Uterus (tissue), 4 donors: ENCODE data around the gene FBXO17. TPM values are rescaled to one million over a fixed set of nuclear protein-coding genes. Genes with fewer than 3 reads are reported as not detected.
"Not testable (repeated sequence)": the region's sequence is repeated elsewhere in the genome, so short reads cannot be mapped to it uniquely, and the experiment has no call there.

Experiments used
- DNase-seq, 2 donors: peaks; one replicate each; pipeline ENCODE4 v3.0.0-alpha.2; 2019 to 2020
- H3K27ac ChIP-seq, 2 donors: fragments of 200-600 bp; sonication (generic); 1 replicate in 1 of 2; 2 replicates in 1 of 2; pipeline ENCODE4 v1.5.1; 2016 to 2018
- H3K27me3 ChIP-seq, 2 donors: fragments of 200-600 bp; sonication (generic); one replicate each; pipeline ENCODE4 v1.5.1; 2018 to 2019; ENCODE audit warnings: control low read depth in 1 of 2
- H3K36me3 ChIP-seq, 2 donors: fragments of 200-600 bp; sonication (generic); one replicate each; pipeline ENCODE4 v1.5.1; 2019; ENCODE audit warnings: control low read depth in 1 of 2
- H3K4me1 ChIP-seq, 2 donors: fragments of 200-600 bp; sonication (generic); one replicate each; pipeline ENCODE4 v1.5.1; 2018 to 2019; ENCODE audit warnings: control low read depth in 1 of 2
- H3K4me3 ChIP-seq, 2 donors: fragments of 200-600 bp; sonication (generic); 1 replicate in 1 of 2; 2 replicates in 1 of 2; pipeline ENCODE4 v1.5.1; 2018 to 2019; ENCODE audit warnings: mild to moderate bottlenecking in 1 of 2
- H3K9me3 ChIP-seq, 2 donors: fragments of 200-600 bp; sonication (generic); one replicate each; pipeline ENCODE4 v1.5.1; 2019; ENCODE audit warnings: control low read depth in 1 of 2
- CTCF ChIP-seq, 4 experiments: fragments of 200-600 bp in 2 of 4; fragments of 450-650 bp in 2 of 4; sonication (generic) in 2 of 4; IDR thresholded peaks; one replicate each; pipeline ENCODE4 v1.5.1; 2016 to 2019; ENCODE audit warnings: antibody characterized with exemption in 4 of 4, mild to moderate bottlenecking in 2 of 4, moderate library complexity in 1 of 4
- POLR2A ChIP-seq, 2 donors: fragments of 450-650 bp; IDR thresholded peaks; one replicate each; pipeline ENCODE4 v1.6.1; 2016; ENCODE audit warnings: antibody characterized with exemption in 2 of 2, mild to moderate bottlenecking in 1 of 2, moderate library complexity in 1 of 2
- intact Hi-C: fragments of 100-400 bp; cut with DNase I; formaldehyde crosslinking; loops from one replicate; pipeline ENCODE4 v1.15.1; 2023; ENCODE audit warnings: low total_unique reads
- total RNA-seq, 4 donors: library from RNA; depleted of rRNA in 3 of 4; stranded (reverse); fragments of >200 nt in 3 of 4; gene quantifications; one replicate each; pipeline versions ENCODE4 v1.1.0 to v1.2.4, GENCODE V29; 2014 to 2023
- donor health status: DM: yes; HTN: yes; CAD: no.

The FBXO17 gene
- total RNA-seq, 4 donors from 2014 or later: 3.8 to 47.6 (median 36.7) TPM

DNA sequence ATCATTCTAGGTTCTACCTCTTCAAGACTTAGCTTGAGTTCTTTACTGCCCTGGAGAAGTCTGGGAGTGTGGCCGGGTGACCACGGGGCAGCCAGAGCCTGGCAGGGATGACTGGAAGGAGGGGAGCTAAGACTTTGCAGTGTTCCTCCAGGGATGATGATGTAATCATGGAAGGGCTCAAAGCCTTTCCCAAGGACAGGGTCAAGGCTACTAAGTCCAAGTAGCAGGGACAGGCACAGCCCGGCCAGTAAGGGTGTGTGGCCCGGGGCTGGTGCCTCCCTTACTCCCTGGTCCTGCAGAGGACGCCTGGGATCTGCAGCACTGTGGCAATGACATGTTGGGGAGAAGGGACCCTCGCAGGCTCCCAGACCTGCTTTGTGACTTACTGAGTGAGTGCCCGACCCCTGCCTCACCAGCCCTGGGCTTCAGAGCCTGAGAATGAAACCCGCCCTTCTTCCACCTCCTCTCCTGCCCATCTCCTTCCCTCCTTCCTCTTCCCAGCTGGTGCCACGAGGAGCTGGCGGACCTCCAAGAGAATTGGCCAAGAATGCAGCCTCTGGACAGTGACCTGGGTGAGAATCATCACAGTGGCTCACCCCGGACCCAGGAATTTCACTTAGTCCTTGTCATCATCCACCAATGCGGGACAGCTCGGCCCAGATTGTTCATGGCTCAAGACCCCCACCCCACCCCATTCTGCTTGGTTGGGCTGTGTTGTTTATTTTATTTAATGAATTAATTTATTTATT lies 15.6 kb upstream of the FBXO17 start:
- H3K27ac ChIP-seq: no peak overlapping the region
- no peaks in the 10 kb centered on the region for H3K27me3 ChIP-seq
- no peak for DNase-seq
- no peaks in the 10 kb centered on the region for H3K4me1 ChIP-seq
- H3K9me3 ChIP-seq: no peaks in the 10 kb centered on the region
- intact Hi-C loops: no loop called here
- H3K36me3 ChIP-seq: no peaks in the 10 kb centered on the region
- H3K4me3 ChIP-seq: no peak overlapping the region
- TF ChIP-seq CTCF (IDR thresholded peaks at IDR 0.05): no peak
- TF ChIP-seq POLR2A (IDR thresholded peaks at IDR 0.05): no peak

DNA sequence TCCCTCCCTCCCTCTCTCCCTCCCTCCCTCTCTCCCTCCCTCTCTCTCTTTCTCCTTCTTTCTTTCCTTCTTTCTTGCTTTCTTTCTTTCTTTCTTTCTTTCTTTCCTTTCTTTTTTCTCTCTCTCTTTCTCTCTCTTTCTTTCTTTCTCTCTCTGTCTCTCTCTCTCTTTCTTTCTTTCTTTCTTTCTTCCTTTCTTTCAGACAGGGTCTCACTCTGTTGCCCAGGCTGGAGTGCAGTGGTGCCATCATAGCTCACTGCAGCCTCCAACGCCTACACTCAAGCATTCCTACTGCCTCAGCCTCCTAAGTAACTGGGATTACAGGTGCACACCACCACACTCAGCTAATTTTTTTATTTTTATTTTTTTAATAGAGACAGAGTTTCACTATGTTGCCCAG lies 14.1 kb upstream of the FBXO17 start:
- H3K9me3 ChIP-seq, H3K4me3 ChIP-seq, H3K36me3 ChIP-seq, intact Hi-C loops, H3K4me1 ChIP-seq, DNase-seq, H3K27me3 ChIP-seq, H3K27ac ChIP-seq: not testable (repeated sequence)

DNA sequence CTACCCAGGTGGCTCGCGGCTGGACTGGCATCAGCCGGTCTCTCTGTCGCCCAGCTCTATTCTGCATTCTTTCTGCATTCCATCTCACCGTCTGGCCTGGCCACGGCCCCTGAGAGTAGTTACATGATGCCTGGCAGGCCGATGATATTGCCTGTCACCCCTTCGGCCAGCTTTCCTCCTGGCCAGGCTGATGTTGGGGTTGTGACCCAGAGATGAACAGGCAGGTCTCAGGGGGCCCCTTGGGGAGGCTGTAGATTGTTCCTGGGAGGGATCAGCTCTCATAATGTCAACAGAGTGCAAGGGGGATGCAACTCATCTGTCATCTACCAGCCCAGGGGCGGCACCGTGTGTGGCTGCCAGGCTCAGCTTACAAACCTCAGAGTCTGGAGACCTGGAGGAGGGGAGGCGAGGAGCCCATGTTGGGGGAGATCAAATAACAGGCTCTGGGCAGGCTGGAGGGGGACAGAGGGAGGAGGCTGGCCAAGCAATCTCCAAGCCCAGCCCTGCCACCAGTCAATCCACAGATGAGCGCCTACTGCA lies 13.6 kb upstream of the FBXO17 start:
- no peak for TF ChIP-seq CTCF (IDR thresholded peaks at IDR 0.05)
- TF ChIP-seq POLR2A (IDR thresholded peaks at IDR 0.05): no peak
- intact Hi-C loops: no loop called here
- no peaks in the 10 kb centered on the region for H3K9me3 ChIP-seq
- no peaks in the 10 kb centered on the region for H3K4me1 ChIP-seq
- no peak for DNase-seq
- no peaks in the 10 kb centered on the region for H3K36me3 ChIP-seq
- H3K4me3 ChIP-seq: no peak overlapping the region
- H3K27me3 ChIP-seq: no peaks in the 10 kb centered on the region
- H3K27ac ChIP-seq: no peak overlapping the region

DNA sequence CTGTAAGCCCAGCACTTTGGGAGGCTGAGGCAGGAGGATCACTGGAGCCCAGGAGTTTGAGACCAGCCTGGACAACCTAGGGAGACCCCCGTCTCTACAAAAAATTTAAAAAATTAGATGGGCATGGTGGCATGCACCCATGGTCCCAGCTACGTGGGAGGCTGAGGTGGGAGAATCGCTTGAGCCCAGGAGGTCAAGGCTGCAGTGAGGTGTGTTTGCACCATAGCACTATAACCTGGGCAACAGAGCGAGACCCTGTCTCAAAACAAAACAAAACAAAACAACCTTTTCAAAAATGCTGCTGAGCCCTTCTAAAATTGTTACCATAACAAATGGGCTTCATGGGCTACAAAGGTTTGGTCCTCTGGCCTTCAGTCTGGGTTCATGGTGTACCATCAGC lies 13.1 kb upstream of the FBXO17 start:
- H3K36me3 ChIP-seq, H3K27ac ChIP-seq, DNase-seq, intact Hi-C loops, H3K4me1 ChIP-seq, H3K27me3 ChIP-seq, H3K4me3 ChIP-seq, H3K9me3 ChIP-seq: not testable (repeated sequence)

DNA sequence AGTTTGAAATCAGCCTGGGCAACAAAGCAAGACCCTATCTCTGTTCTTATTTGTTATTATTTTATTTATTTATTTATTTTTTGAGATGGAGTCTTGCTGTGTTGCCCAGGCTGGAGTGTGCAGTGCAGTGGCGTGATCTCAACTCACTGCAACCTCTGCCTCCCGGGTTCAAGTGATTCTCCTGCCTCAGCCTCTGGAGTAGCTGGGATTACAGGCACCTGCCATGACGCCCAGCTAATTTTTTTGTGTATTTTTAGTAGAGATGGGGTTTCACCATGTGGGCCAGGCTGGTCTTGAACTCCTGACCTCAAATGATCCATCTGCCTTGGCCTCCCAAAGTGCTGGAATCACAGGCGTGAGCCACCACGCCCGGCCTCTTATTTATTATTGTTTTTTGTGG lies 12.2 kb upstream of the FBXO17 start:
- H3K27me3 ChIP-seq, H3K27ac ChIP-seq, intact Hi-C loops, DNase-seq, H3K36me3 ChIP-seq, H3K4me3 ChIP-seq, H3K9me3 ChIP-seq, H3K4me1 ChIP-seq: not testable (repeated sequence)

- DNase-seq: no peak
- TF ChIP-seq CTCF (IDR thresholded peaks at IDR 0.05): no peak
- no peak for TF ChIP-seq POLR2A (IDR thresholded peaks at IDR 0.05)
- no peak overlapping the region for H3K27ac ChIP-seq
- no peaks in the 10 kb centered on the region for H3K9me3 ChIP-seq
- no peaks in the 10 kb centered on the region for H3K4me1 ChIP-seq
- intact Hi-C loops: no loop called here
- H3K4me3 ChIP-seq: no peak overlapping the region
- no peaks in the 10 kb centered on the region for H3K36me3 ChIP-seq
- no peaks in the 10 kb centered on the region for H3K27me3 ChIP-seq
These were observed 9.7 kb upstream of the FBXO17 start for GRCh38 chr19:38985262-38985661.
